Measurements from ENCODE around the gene GRID1. TPM values are rescaled to one million over a fixed set of nuclear protein-coding genes. Genes with fewer than 3 reads are reported as not detected.

Gene GRID1
- total RNA-seq, 1 experiment from 2014 or later: 0.37 TPM

- POLR2A ChIA-PET: no interaction called here
- H3K36me3 Mint-ChIP-seq: no peaks in the 10 kb centered on the region
- TF ChIP-seq GRHL2 (CRISPR knock-in tag; IDR thresholded peaks at IDR 0.05; ENCODE audit: insufficient replicate concordance, severe bottlenecking) (no peak), ZSCAN18 (CRISPR knock-in tag; IDR thresholded peaks at IDR 0.05) (no peak)
- TF ChIP-seq, protein P1, sequence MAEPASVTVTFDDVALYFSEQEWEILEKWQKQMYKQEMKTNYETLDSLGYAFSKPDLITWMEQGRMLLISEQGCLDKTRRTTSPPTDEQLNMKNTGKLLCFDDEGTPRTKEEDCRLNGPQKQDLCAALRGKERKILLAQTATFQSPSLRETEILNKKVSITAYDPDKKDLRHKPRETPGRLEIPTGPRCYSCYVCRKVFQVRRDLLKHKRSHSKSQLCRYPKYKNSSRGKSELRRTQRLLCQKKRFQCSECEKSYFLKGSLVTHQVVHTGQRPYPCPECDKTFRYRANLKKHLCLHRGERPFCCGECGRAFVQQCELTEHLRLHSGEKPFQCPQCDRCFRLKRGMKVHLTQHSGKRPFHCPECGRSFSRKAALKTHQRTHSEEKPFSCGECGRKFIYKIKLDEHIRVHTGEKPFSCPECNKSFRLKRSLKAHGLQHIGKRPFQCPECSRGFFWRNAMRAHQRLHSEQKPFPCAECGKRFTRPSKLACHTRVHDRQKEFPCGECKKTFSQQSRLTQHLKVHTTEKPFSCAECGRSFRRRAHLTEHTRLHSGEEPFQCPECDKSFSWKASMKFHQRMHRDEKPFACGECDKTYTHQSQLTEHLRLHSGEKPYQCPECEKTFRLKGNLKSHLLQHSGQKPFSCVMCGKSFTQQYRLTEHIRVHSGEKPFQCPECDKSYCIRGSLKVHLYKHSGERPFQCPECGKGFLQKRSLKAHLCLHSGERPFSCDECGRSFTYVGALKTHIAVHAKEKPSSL (CRISPR knock-in tag; conservative IDR thresholded peaks at IDR 0.05): no peak
- H3K27ac Mint-ChIP-seq: no peak overlapping the region
- no peaks in the 10 kb centered on the region for H3K4me1 Mint-ChIP-seq
- H3K9me3 Mint-ChIP-seq: no peaks in the 10 kb centered on the region; the same call in 1 of the 2 replicates
- CTCF ChIA-PET: interaction anchor here (0.5 kb wide), 1 partner anchor 930 kb away, joined by 4 read pairs; no protein-coding TSS in a partner anchor
- DNase-seq (ENCODE audit: low spot score) (no peak), ATAC-seq (no peak)
- no peak overlapping the region for H3K4me3 Mint-ChIP-seq
- no peaks in the 10 kb centered on the region for H3K27me3 Mint-ChIP-seq (ENCODE audit: low read depth)
These were observed 760.2 kb downstream of the GRID1 start for GRCh38 chr10:85606401-85606800.

DNA sequence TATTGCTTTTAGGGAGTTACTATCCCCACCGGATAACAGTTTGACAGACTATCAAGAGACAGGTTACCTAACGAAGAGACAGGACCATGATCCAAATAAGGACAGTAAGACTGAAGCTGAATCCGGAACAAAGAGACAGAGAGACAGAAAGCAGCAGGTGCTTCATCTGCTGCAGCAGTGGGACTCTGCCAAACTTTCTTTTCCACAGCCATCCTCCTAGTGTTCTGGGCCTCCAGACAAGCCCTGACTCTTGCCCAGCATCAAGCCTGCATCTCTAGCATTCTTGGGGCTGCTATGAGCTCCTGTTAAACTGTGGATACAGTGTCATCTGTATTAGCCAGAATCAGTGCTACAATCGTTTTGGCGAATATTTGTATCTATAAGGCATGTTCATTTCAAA is 761.7 kb downstream of the GRID1 start:
- Mint-ChIP-seq H3K36me3 (no peaks in the 10 kb centered on the region), H3K4me3 (no peak overlapping the region), H3K27ac (no peak overlapping the region), H3K27me3 (ENCODE audit: low read depth) (no peaks in the 10 kb centered on the region), H3K4me1 (no peaks in the 10 kb centered on the region), H3K9me3 (no peaks in the 10 kb centered on the region; the same call in 1 of the 2 replicates)
- ATAC-seq (no peak), DNase-seq (ENCODE audit: low spot score) (no peak)
- TF ChIP-seq NR3C1 (CRISPR knock-in tag; conservative IDR thresholded peaks at IDR 0.05; ENCODE audit: low read depth) (no peak), CBFB (CRISPR knock-in tag; IDR thresholded peaks at IDR 0.05; ENCODE audit: low read depth) (no peak)
- ChIA-PET POLR2A (no interaction called here), CTCF (no interaction called here)

- ChIA-PET CTCF (no interaction called here), POLR2A (no interaction called here)
- no peaks in the 10 kb centered on the region; the same call in 1 of the 2 replicates for H3K9me3 Mint-ChIP-seq
- ATAC-seq: no peak
- no peaks in the 10 kb centered on the region for H3K27me3 Mint-ChIP-seq (ENCODE audit: low read depth)
- H3K4me1 Mint-ChIP-seq: no peaks in the 10 kb centered on the region
- H3K4me3 Mint-ChIP-seq: no peak overlapping the region
- H3K27ac Mint-ChIP-seq: no peak overlapping the region
- TF ChIP-seq, protein P2, sequence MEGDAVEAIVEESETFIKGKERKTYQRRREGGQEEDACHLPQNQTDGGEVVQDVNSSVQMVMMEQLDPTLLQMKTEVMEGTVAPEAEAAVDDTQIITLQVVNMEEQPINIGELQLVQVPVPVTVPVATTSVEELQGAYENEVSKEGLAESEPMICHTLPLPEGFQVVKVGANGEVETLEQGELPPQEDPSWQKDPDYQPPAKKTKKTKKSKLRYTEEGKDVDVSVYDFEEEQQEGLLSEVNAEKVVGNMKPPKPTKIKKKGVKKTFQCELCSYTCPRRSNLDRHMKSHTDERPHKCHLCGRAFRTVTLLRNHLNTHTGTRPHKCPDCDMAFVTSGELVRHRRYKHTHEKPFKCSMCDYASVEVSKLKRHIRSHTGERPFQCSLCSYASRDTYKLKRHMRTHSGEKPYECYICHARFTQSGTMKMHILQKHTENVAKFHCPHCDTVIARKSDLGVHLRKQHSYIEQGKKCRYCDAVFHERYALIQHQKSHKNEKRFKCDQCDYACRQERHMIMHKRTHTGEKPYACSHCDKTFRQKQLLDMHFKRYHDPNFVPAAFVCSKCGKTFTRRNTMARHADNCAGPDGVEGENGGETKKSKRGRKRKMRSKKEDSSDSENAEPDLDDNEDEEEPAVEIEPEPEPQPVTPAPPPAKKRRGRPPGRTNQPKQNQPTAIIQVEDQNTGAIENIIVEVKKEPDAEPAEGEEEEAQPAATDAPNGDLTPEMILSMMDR (IDR thresholded peaks at IDR 0.05): no peak
- TF ChIP-seq OVOL2 (CRISPR knock-in tag; IDR thresholded peaks at IDR 0.05; ENCODE audit: borderline replicate concordance): no peak
- no peak for TF ChIP-seq CREM (CRISPR knock-in tag; IDR thresholded peaks at IDR 0.05)
- no peak for TF ChIP-seq SP1 (CRISPR knock-in tag; conservative IDR thresholded peaks at IDR 0.05)
- TF ChIP-seq GRHL2 (CRISPR knock-in tag; IDR thresholded peaks at IDR 0.05; ENCODE audit: insufficient replicate concordance, severe bottlenecking): no peak
- TF ChIP-seq ESRRA (CRISPR knock-in tag; IDR thresholded peaks at IDR 0.05; ENCODE audit: borderline replicate concordance): no peak
- TF ChIP-seq PRRX2 (CRISPR knock-in tag; IDR thresholded peaks at IDR 0.05): no peak
- TF ChIP-seq, protein P3, sequence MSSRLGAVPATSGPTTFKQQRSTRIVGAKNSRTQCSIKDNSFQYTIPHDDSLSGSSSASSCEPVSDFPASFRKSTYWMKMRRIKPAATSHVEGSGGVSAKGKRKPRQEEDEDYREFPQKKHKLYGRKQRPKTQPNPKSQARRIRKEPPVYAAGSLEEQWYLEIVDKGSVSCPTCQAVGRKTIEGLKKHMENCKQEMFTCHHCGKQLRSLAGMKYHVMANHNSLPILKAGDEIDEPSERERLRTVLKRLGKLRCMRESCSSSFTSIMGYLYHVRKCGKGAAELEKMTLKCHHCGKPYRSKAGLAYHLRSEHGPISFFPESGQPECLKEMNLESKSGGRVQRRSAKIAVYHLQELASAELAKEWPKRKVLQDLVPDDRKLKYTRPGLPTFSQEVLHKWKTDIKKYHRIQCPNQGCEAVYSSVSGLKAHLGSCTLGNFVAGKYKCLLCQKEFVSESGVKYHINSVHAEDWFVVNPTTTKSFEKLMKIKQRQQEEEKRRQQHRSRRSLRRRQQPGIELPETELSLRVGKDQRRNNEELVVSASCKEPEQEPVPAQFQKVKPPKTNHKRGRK (CRISPR knock-in tag; IDR thresholded peaks at IDR 0.05; ENCODE audit: borderline replicate concordance): no peak
- no peak for TF ChIP-seq GTF2I (CRISPR knock-in tag; conservative IDR thresholded peaks at IDR 0.05)
- TF ChIP-seq, protein P4, sequence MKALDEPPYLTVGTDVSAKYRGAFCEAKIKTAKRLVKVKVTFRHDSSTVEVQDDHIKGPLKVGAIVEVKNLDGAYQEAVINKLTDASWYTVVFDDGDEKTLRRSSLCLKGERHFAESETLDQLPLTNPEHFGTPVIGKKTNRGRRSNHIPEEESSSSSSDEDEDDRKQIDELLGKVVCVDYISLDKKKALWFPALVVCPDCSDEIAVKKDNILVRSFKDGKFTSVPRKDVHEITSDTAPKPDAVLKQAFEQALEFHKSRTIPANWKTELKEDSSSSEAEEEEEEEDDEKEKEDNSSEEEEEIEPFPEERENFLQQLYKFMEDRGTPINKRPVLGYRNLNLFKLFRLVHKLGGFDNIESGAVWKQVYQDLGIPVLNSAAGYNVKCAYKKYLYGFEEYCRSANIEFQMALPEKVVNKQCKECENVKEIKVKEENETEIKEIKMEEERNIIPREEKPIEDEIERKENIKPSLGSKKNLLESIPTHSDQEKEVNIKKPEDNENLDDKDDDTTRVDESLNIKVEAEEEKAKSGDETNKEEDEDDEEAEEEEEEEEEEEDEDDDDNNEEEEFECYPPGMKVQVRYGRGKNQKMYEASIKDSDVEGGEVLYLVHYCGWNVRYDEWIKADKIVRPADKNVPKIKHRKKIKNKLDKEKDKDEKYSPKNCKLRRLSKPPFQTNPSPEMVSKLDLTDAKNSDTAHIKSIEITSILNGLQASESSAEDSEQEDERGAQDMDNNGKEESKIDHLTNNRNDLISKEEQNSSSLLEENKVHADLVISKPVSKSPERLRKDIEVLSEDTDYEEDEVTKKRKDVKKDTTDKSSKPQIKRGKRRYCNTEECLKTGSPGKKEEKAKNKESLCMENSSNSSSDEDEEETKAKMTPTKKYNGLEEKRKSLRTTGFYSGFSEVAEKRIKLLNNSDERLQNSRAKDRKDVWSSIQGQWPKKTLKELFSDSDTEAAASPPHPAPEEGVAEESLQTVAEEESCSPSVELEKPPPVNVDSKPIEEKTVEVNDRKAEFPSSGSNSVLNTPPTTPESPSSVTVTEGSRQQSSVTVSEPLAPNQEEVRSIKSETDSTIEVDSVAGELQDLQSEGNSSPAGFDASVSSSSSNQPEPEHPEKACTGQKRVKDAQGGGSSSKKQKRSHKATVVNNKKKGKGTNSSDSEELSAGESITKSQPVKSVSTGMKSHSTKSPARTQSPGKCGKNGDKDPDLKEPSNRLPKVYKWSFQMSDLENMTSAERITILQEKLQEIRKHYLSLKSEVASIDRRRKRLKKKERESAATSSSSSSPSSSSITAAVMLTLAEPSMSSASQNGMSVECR (CRISPR knock-in tag; IDR thresholded peaks at IDR 0.05; ENCODE audit: borderline replicate concordance): no peak
- DNase-seq (ENCODE audit: low spot score): no peak
- H3K36me3 Mint-ChIP-seq: no peaks in the 10 kb centered on the region
These were observed 762.4 kb downstream of the GRID1 start for GRCh38 chr10:85604136-85604725.

All from WTC11 (cell line).